Measurements from ENCODE around the gene PEX11G.

The PEX11G gene

DNA sequence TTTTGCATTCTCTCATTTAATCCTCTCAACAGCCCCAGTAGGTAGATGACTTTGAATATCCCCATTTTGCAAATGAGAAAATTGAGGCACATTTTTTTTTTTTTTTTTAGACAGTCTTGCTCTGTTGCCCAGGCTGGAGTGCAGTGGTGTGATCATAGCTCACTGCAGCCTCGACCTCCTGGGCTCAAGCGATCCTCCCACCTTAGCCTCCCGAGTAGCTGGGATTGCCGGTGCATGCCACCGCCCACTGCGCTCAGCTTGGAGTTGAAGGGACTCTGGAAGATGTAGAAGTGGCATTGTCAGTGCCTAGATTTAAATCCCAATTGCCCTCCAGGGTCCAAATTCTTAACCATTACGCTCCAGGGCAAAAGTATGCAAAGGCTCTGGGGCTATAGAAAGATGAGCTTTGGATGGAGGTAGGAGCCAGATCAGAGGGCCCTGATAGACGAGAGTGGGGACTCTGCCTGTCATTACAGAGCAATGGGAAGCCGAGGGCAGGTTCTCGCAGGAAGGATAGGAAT is 32.8 kb upstream of the PEX11G start:
- DNase-seq (ENCODE audit: low read depth) = no peak

DNA sequence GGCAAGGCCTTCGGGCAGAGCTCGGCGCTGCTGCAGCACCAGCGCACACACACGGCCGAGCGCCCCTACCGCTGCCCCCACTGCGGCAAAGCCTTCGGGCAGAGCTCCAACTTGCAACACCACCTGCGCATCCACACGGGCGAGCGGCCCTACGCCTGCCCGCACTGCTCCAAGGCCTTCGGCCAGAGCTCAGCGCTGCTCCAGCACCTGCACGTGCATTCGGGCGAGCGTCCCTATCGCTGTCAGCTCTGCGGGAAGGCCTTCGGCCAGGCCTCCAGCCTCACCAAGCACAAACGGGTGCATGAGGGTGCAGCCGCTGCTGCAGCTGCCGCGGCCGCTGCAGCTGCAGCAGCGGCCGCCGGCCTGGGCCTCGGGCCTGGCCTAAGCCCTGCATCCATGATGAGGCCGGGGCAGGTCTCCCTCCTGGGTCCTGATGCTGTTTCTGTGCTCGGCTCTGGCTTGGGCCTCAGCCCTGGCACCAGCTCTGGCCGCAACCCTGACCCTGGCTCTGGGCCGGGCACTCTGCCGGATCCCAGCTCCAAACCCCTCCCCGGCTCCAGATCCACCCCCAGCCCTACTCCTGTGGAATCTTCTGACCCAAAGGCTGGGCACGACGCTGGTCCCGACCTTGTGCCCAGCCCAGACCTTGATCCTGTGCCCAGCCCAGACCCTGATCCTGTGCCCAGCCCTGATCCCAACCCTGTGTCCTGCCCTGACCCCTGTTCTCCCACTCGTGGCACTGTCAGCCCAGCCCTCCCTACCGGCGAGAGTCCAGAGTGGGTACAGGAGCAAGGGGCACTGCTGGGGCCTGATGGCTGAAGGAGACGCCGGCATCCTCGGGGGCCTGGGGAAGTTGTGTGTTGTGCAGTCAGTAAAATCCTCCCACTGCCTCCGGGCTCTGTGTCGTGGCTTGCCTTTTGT is 31.6 kb upstream of the PEX11G start:
- DNase-seq (ENCODE audit: low read depth) = no peak

DNA sequence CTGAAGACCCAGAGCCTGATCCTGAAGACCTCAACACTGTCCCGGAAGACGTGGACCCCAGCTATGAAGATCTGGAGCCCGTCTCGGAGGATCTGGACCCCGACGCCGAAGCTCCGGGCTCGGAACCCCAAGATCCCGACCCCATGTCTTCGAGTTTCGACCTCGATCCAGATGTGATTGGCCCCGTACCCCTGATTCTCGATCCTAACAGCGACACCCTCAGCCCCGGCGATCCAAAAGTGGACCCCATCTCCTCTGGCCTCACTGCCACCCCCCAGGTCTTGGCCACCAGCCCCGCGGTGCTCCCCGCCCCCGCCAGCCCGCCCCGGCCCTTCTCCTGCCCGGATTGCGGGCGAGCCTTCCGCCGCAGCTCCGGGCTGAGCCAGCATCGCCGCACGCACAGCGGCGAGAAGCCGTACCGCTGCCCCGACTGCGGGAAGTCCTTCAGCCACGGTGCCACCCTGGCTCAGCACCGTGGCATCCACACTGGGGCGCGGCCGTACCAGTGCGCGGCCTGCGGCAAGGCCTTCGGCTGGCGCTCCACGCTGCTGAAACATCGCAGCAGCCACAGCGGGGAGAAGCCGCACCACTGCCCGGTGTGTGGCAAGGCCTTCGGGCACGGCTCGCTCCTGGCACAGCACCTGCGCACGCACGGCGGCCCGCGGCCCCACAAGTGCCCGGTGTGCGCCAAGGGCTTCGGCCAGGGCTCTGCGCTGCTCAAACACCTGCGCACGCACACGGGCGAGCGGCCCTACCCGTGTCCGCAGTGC is 30.7 kb upstream of the PEX11G start:
- no peak for DNase-seq (ENCODE audit: low read depth)

DNA sequence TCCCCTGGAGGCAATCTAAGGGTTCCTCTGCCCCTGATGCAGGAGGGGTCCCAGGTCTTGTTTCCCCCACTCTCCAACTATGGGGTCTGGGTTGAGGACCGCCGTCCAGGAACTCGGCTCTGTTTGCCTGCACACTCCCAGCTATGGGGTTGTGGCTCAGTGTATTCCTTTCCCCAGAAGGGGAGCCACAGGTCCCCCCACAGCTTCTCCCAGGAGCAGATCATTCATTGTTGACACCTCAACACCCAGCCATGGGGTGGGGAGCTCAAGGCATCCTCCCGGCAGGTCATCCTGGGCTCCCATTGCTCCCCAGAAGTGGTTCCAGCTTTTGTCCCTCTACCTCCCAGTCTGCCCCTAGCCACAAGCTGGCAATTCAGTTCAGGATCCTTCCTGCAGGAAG is 28.0 kb upstream of the PEX11G start:
- DNase-seq (ENCODE audit: low read depth) = no peak

DNA sequence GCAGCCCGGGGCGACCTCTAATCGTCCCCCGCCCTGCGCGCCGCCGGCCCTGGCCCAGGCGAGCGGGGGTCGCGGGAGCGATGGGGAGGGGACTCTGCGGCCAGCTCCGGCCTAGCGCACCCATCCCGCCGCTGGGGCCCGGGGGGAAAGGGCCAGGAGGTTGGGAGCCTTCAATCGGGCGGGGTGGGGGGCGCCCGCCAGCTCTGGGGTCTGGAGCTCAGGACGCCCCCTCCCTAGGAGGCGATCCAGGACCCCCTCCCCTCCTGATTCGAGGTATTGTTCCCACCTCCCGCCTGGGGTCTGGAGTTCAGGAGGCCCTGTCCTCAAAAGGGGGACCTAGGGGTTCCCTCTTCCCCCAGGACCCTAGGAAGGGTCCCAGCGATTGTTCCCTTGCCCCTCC is 27.5 kb upstream of the PEX11G start:
- no peak for DNase-seq (ENCODE audit: low read depth)

DNA sequence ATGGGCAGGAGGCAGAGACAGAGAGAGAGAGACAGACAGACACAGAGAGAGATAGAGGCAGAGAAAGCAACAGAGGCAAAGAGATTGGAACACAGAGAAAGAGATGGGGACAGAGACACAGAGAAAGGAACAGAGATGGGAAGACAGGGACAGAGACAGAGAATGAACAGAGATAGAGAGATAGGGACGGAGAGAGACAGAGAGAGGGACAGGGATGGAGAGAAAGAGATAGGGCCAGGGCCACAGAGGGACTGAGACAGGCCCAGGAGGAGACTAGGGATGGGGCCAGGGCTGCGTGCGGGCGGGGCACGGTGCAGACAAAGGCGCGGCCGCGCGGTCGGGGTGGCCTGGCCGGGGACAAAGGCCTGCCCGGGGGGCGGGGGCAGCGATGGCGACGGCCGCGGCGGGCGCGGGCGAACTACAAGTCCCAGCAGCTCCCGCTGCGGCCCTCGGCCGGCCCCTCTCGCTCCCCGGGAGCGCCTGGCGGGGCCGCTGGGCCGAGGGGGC is 26.9 kb upstream of the PEX11G start, which contains the start of gene ZNF358:
Gene ZNF358 (plus strand): TSS at position 459 of the 507 bp plus-strand sequence. CDS start 3,140 bp downstream, outside the sequence.
- no peak for DNase-seq (ENCODE audit: low read depth)

DNA sequence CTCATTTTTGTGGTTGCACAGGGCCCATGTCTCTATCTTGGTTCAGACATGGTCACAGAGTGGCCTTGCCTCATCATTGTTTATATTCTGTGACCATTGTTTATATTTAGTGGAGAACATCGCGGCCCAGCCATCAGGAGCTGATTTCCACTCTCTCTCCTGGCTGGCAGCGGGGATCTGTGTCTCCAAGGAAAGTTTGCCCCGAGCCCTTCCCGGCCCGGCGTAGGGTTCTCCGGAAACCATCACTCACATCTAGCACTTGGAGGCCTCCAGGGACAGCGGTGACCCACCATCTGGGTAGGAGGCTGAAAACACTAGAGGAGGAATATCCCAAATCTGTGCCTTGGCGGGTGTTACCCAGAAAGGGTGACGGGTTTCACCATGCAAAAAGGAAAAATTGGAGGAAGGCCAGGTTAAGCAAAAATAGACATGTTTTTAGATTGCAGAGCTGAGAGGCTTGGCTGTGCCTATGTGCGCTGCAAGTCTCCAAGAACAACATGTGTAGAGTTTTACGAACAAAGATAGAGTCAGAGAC is 26.3 kb upstream of the PEX11G start:
- DNase-seq (ENCODE audit: low read depth) = no peak

DNA sequence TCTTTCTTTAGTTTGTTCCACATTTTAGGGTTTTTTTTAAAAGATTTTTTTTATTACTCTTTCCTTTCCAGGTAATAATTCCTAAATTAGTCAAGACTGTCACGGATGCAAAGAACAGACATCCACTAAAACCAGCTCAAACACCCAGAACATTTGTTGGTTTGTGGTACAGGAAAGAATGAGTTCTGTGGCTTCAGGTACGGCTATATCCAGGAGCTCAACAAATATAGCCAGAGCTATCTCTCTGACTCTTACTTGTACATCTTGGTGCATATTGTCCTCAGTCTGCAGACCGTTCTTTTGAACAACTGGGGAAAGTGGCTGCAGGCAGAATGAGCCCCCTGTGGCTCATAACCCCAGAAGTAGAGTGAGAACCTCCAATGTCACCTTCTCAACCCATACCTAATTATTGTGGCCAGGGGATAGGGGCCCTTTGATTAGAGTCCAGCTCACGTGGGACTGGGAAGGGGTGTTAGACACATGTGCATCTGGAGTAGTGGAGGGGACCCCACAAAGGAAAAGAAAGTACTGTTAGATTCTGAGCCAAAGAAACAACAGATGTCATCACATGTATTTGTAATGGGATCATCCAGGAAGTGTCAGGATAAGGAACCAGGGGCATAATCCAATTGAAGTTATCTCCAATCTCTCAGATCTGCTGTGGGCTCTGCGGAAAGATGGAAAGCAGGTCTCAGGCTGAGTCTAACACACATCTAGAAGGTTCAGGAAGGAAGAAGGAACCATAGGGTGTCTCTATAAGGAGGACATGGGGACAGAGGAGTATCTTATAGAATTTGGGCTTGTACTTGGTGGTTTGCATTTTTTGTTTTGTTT is 25.2 kb upstream of the PEX11G start:
- no peak for DNase-seq (ENCODE audit: low read depth)

DNA sequence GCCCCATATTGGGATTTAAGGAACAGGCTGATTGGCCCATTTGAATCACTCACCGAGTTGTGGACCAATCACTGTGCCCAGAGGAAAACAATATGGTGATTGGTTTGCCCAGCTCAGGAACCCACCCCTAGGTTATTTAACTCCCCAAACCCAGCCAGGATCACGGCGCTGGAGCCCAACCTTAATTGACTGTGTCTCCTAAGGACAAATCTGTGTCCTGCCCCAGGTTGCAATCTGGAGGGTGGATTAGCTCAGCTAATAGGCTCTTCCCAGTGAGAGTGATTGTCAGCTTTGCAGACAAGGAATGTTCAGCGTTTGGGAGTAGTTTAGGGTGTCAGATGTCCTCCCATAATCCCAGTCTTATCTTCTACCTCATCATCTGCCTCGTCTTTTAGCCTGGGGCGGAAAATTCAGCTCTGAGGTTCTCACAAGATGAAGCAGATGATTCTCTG is 23.6 kb upstream of the PEX11G start:
- no peak for DNase-seq (ENCODE audit: low read depth)

DNA sequence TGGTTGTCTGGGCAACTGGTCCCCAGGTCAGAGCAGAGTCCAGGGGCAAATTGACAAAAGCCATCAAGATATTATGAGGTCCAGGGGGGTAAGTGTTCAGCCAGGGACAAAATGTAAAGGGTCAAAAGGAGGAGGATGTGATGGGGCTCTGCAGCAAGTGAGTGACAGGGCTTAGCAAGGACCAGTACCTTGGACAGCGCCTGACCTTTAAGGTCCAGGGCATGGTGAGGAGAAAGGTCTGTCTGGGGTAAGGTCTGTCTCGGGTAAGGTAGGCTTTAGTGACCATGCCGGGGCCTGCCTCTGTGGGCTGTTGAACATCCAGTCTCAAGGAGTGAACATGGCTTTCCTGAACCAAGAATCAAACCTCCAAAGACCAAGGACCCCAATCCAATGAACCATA is 20.8 kb upstream of the PEX11G start:
- no peak for DNase-seq (ENCODE audit: low read depth)

DNA sequence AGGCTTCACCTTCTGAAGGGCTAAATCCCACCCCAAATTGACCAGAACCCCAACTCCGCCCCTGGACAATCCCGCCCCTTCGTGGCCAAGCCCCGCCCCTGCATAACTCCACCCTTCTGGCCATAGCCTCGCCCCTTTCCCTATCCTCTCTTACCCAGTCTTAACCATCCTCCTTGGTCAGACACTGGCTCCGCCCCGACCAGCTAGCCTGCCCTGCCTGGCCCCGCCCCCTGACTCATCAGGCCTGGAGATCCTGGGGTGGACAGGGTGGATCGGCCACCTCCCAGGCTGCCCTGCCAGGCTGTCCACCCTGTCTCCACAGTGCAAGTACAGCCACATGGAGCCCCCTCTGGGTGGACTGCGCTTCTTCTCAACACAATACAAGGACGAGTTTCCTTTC is 19.0 kb upstream of the PEX11G start:
- no peak for DNase-seq (ENCODE audit: low read depth)

DNA sequence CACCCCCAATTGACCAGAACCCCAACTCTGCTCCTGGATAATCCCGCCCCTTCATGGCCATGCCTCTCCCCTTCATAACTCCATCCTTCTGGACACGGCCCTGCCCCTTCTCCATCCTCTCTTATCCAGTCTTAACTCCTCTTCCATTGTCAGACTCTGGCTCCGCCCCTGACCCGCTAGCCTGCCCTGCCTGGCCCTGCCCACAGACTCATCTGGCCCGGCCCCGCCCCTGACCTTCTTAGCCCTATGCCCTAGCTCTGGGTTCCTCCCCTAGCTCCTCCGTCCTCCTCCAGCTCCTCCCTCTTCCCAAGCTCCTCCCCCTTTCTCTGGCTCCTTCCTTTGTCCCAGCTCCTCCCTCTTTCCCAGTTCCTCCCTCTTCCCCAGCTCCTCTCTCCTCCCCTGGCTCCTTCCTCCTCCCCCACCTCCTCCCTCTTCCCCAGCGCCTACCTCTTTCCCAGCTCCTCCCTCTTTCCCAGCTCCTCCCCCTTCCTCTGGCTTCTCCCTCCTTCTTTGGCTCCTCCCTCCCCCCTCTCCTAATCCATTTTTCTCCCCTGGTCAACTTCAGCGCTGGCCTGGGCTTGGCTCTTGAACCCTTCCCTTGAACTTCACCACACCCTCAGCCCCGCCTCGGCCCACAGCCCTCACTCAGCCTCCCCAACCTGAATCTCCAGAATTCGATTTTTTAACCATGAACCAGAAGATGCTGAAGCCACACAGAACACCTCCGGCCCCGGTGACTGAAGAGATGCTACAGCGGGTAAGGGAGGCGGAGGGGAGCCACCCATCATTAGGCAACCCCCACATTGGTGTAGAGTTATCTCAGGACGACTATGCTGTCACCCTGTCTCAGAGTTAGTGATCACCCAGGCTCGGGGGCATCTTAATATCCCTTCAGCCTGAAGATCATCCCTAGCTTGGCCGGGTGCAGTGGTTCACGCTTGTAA is 17.8 kb upstream of the PEX11G start:
- DNase-seq (ENCODE audit: low read depth) = no peak

DNA sequence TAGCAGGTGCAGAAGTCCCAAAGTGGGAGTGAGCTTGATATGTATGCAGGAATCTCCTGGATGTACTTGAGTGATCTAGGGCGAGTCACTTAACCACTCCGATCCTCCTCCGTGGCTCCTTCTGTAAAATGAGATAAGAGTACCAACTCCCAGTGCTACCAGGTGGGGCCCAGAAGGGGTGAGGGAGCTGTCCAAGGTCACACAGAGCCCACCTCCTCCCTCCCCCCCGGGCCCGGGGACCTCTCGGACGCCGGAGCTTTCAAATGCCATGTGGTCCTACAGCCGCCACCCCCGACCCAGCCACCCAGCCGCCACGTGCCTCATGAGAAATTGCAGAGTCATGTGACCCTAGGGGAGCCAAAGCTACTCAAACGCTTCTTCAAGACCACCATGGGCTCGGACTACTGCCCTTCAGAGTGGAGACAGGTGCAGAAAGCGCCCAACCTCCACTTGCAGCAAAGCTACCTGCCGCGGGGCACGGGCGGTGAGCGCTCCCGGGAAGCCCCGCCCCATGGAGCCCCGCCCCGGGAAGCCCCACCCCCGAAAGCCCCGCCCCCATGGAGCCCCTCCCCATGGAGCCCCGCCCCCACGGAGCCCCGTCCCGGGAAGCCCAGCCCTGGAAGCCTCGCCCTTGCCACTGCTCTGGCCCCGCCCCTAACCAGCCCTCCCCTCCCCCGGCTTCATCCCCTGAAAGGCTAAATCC is 17.0 kb upstream of the PEX11G start:
- DNase-seq (ENCODE audit: low read depth) = no peak

DNA sequence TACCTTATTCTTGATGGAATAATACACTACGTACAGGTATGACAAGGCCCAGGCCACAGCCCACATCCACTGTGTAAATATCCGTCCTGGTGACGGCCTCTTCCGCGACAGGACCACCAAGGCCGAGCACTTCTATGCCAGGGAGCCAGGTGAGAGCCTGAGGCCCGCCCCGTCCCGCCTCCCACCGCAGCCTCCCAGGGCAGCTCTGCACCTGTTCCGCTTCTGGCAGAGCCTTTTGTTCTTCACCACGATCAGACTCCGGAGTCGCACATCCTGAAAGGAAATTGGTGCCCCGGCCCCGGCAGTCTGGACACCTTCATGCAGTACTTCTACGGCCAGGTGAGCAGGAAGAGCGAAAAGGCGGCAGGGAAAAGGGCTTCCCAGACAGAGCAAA is 16.4 kb upstream of the PEX11G start:
- no peak for DNase-seq (ENCODE audit: low read depth)

DNA sequence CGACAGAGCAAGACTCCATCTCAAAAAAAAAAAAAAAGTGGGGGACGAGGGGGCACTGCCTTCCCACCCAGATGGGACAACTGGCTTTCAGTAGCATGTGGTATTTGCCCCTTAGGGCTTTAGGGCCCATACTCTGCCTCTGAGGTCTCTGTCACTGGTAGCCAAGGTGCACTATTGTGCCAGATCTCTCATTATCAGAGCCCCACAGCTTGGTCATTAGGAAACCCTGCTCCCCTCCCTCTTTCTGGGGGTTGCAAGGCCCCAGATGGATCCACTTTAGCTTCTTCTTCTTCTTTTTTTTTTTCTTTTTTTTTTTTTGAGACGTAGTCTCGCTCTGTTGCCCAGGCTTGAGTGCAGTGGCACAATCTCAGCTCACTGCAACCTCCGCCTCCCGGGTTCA is 15.8 kb upstream of the PEX11G start:
- DNase-seq (ENCODE audit: low read depth) = no peak

DNA sequence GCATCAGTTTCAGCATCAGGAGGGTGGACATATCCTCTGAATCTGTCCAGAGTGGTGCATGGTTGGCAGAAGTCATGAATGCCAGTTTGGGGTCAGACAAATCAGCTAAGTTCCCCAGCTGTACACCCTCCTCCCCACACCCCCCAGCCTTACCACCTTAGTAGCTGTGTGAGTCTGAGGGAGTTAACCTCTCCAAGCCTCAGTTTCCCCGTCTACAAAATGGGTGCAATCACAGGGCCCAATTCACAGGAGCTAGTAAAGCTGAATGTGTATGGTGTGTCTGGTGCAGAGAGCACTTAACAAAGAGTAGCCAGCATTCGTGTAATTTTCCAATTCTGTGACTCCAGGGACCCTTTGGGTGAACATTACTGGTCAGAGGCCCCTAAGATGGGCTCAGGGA is 13.7 kb upstream of the PEX11G start:
- DNase-seq (ENCODE audit: low read depth) = no peak

DNA sequence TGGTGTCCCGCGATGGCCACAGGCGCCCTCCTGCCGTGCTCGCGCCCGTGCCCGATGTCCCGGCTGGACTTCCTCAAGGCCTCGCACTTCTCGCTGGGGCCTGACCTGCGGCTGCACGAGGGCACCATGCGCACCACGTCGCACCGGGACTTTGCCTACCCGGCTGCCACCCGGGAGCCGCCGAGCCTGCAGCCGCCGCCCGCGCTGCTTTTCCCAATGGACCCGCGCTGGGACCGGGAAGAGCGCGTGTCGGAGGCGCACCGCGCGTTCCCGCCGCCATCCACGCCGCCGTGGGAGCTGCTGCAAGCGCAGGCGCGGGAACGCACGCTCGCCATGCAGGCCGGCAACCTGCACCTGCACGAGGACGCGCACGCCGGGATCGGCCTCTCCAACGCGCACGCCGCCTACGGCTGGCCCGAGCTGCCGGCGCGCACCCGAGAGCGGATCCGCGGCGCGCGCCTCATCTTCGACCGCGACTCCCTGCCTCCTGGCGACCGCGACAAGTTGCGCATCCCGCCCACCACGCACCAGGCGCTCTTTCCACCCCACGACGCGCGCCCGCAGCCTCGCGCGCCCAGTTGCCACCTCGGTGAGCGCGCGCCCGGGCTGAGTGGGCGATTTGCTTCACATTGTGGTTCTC is 12.1 kb upstream of the PEX11G start:
- peak; percentile 55 for DNase-seq (ENCODE audit: low read depth)

DNA sequence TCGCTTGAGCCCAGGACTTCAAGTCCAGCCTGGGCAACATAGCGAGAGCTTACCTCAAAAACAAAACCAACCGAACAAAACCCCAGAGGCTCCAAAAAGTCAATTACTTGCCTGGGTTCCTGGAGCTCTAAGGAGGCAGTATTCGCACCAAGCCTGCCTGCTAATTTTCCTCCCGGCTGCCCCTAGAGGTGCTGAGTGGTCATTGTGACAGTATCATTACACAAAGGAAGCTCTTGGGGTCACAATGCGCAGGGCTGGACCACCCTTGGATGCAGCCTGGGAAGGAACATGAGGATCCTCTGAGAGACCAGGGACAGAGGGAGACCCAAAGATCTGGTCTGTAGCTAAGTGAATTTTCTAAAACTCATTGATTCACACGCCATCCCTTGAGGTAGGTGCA is 8.5 kb upstream of the PEX11G start:
- no peak for DNase-seq (ENCODE audit: low read depth)

DNA sequence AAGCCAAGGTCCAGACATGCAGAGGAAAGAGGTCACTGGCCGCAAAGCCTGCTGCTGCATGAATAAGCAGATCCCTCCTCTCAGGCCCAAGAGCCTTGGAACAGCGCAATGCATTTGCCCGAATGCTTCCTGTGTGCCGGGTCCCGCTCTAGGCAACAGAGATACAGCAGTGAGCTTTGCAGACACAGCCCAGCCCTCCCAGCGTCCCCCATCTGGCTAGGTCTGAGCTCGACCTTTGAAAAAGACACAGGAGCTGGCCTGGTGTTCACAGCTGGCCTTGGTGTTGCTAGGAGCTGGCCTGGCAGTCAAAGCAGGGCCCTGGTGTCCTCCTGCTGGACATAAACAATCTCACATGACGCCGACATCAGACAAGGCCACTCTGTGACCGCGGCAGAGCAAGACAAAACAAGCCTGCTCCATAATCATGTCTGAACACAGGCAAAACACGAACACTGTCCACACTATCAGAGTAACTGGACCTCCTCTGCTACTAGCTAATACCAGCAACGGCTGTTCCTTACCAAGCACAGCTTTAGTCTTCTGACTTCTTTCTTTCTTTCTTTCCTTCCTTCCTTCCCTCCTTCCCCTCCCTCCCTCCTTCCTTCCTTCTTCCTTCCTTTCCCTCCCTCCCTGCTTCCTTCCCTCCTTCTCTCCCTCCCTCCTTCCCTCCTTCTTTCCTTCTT is 5.7 kb upstream of the PEX11G start:
- DNase-seq (ENCODE audit: low read depth) = no peak
